ENCODE measurements around the gene RBM38.

GRCh38 chr20:57417830-57418780 is 26.9 kb downstream of the RBM38 start:
- TF ChIP-seq POLR2A (IDR thresholded peaks at IDR 0.05) (no peak), CTCF (IDR thresholded peaks at IDR 0.05) (no peak)

All from esophagus squamous epithelium (tissue), 4 donors.